Mucosa of descending colon (tissue), 3 donors: ENCODE results near the gene CPTP. TPM values are rescaled to one million over a fixed set of nuclear protein-coding genes. Genes with fewer than 3 reads are reported as not detected.

Experiments
- ATAC-seq: fragments of 200-7000 bp; cut with Tn5 transposase; one replicate; pipeline ENCODE4 v1.9.1; 2020; ENCODE audit warnings: mild to moderate bottlenecking, moderate library complexity
- DNase-seq, 3 donors: peaks; one replicate each; pipeline ENCODE4 v3.0.0-alpha.2; 2020
- H3K36me3 ChIP-seq: fragments of 200-600 bp; one replicate; pipeline ENCODE4 v1.8.0; 2021; ENCODE audit warnings: low read depth, mild to moderate bottlenecking
- H3K4me1 ChIP-seq: fragments of 200-600 bp; one replicate; pipeline ENCODE4 v1.8.0; 2021; ENCODE audit warnings: low read depth, mild to moderate bottlenecking
- H3K4me3 ChIP-seq: fragments of 200-600 bp; one replicate; pipeline ENCODE4 v1.8.0; 2021; ENCODE audit warnings: mild to moderate bottlenecking
- H3K9me3 ChIP-seq: fragments of 200-600 bp; one replicate; pipeline ENCODE4 v1.8.0; 2021; ENCODE audit warnings: mild to moderate bottlenecking
- CTCF ChIP-seq: fragments of 200-600 bp; IDR thresholded peaks from one replicate; pipeline ENCODE4 v1.8.0; 2022; ENCODE audit warnings: antibody characterized with exemption, mild to moderate bottlenecking
- intact Hi-C, 2 donors: fragments of 100-400 bp; cut with DNase I in 1 of 2; cut with micrococcal nuclease in 1 of 2; formaldehyde crosslinking; loops; one replicate each; pipeline versions ENCODE4 v1.11.0 to v1.11.1; 2022; cut with DNase I, micrococcal nuclease
- total RNA-seq, 3 donors: library from RNA; stranded (reverse); fragmentation: NEBNext Ultra II Directional in 2 of 3; extraction: Animal tissue kit (Norgen Biotek cat#: 25700) in 2 of 3; gene quantifications; one replicate each; pipeline versions ENCODE4 v1.2.1 to v1.2.4, GENCODE V29; 2021 to 2023
- donor health status: DM: no; HTN: no; CAD: no; lungs with moderate emphysema.
- donor health status: DM: no; HTN: no; CAD: no.
- donor health status: DM: no; HTN: yes; CAD: no.

CPTP gene
- total RNA-seq, 3 donors from 2014 or later = 41.2 to 77.9 (median 55.5) TPM

GRCh38 chr1:1328254-1328653, 3.7 kb downstream of the CPTP start:
- H3K4me1 ChIP-seq = peaks cover 38% of the 10 kb centered on the region
- ATAC-seq (no peak), DNase-seq (no peak)
- H3K9me3 ChIP-seq = no peaks in the 10 kb centered on the region
- H3K4me3 ChIP-seq = no peak overlapping the region
- peaks cover 3% of the 10 kb centered on the region for H3K36me3 ChIP-seq
- TF ChIP-seq CTCF = no peak
- intact Hi-C loops = no loop called here

GRCh38 chr1:1329304-1330210, 5.0 kb downstream of the CPTP start:
- Histone ChIP-seq H3K4me3 (no peak overlapping the region), H3K36me3 (no peaks in the 10 kb centered on the region), H3K9me3 (no peaks in the 10 kb centered on the region), H3K4me1 (peaks cover 36% of the 10 kb centered on the region)
- intact Hi-C loops = no loop called here
- DNase-seq (no peak), ATAC-seq (no peak)
- no peak for TF ChIP-seq CTCF

- intact Hi-C loops = no loop called here
- ATAC-seq (peak; percentile 0), DNase-seq (no peak)
- Histone ChIP-seq H3K9me3 (no peaks in the 10 kb centered on the region), H3K4me3 (no peak overlapping the region), H3K4me1 (peaks cover 34% of the 10 kb centered on the region), H3K36me3 (no peaks in the 10 kb centered on the region)
- no peak for TF ChIP-seq CTCF
Measured at GRCh38 chr1:1330366-1331067, 5.9 kb downstream of the CPTP start.

- Histone ChIP-seq H3K9me3 (no peaks in the 10 kb centered on the region), H3K4me3 (no peak within 1 kb of the TSS), H3K4me1 (peaks cover 26% of the 10 kb centered on the region), H3K36me3 (no peaks in the 10 kb centered on the region)
- peak; percentile 27 for ATAC-seq
- TF ChIP-seq CTCF = no peak
- intact Hi-C loops = no loop called here
- DNase-seq = peak in 1 of 3 donors; percentile 36
Measured at GRCh38 chr1:1331068-1331965, 6.7 kb downstream of the CPTP start, which contains the start of gene TAS1R3. Gene TAS1R3, plus strand, starts transcription at chr1:1331280. Its CDS starts 66 bp downstream, at chr1:1331346.

- Histone ChIP-seq H3K36me3 (no peaks in the 10 kb centered on the region), H3K4me3 (no peak overlapping the region), H3K4me1 (peaks cover 23% of the 10 kb centered on the region), H3K9me3 (no peaks in the 10 kb centered on the region)
- ATAC-seq = no peak
- DNase-seq = no peak
- TF ChIP-seq CTCF = no peak
- intact Hi-C loops = no loop called here
Measured at GRCh38 chr1:1332031-1332755, 7.6 kb downstream of the CPTP start.
